Testis (tissue), 2 donors: ENCODE results near the gene PUM2.

Experiments used
- POLR2A ChIP-seq: fragments of 450-650 bp; IDR thresholded peaks from one replicate; pipeline ENCODE4 v1.6.1; 2017; ENCODE audit warnings: antibody characterized with exemption, mild to moderate bottlenecking, moderate library complexity
- TF ChIP-seq, protein P1 (sequence below), 3 experiments: fragments of 450-650 bp in 2 of 3; fragments of 200-600 bp in 1 of 3; sonication (generic) in 1 of 3; IDR thresholded peaks; one replicate each; pipeline ENCODE4 v1.5.1; 2016 to 2019; ENCODE audit warnings: antibody characterized with exemption in 3 of 3, mild to moderate bottlenecking in 2 of 3, moderate library complexity in 1 of 3

DNA sequence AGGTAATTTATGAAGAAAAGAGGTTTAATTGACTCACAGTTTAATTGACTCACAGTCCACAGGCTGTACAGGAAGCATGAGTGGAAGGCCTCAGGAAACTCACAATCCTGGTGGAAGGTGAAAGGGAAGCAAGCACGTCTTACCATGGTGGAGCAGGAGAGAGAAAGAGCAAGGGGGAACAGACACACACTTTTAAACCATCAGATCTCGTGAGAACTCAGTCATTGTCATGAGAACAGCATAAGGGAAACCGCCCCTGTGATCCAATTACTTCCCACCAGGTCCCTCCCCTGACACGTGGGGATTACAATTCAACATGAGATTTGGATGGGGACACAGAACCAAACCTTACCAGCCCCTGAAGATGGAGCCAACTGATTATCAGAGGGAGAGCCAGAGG is 11.2 kb upstream of the PUM2 start:
- TF ChIP-seq, protein P1, sequence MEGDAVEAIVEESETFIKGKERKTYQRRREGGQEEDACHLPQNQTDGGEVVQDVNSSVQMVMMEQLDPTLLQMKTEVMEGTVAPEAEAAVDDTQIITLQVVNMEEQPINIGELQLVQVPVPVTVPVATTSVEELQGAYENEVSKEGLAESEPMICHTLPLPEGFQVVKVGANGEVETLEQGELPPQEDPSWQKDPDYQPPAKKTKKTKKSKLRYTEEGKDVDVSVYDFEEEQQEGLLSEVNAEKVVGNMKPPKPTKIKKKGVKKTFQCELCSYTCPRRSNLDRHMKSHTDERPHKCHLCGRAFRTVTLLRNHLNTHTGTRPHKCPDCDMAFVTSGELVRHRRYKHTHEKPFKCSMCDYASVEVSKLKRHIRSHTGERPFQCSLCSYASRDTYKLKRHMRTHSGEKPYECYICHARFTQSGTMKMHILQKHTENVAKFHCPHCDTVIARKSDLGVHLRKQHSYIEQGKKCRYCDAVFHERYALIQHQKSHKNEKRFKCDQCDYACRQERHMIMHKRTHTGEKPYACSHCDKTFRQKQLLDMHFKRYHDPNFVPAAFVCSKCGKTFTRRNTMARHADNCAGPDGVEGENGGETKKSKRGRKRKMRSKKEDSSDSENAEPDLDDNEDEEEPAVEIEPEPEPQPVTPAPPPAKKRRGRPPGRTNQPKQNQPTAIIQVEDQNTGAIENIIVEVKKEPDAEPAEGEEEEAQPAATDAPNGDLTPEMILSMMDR (IDR thresholded peaks at IDR 0.05): no peak
- TF ChIP-seq POLR2A: no peak
